HG03378 (cell line): Measurements from ENCODE around the gene TIGAR.

Source experiments
- ATAC-seq: cut with Tn5 transposase; IDR thresholded peaks from one replicate; pipeline ENCODE4 v1.9.1; 2021; ENCODE audit warnings: mild to moderate bottlenecking, moderate library complexity; ENCODE audit not compliant: unreplicated experiment

Gene TIGAR

GRCh38 chr12:4302881-4303280 lies 18.1 kb upstream of the TIGAR start:
- no peak for ATAC-seq

- no peak for ATAC-seq
Observed at GRCh38 chr12:4303750-4304149, 17.3 kb upstream of the TIGAR start.

DNA sequence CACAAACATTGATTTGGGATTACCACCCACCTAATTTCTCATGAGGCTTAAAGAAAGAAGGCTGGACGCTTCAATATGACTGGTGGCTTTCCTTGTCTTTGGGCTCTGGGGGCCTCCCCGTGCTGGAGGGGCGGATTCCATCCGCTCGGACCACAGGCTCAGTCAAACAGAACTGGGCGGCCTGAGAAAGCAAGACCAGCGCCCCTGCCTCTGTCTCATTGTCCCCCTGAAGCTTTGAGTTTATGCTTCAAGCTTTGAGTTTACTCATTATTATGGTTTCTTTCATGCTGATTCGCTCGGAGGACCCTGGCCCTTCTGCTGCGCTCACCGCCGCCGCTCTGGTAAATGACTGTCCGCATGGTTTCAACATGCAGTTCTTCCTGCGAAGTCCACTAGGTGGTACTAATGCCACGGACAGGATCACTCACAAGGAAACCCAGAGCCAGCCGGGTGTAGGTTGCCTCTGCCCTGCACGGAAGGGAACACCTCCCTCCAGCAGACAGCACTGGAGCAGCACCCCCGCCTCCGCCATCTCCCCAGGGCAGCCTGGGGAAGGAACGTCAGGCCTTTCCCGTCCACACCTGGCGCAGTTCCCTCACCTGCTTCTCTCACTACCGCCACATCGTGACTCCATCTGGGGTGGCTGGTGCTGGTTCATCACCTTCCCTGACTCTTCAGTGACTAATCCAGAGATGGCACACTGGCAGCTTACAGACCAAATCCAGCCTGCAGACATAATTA lies 13.2 kb upstream of the TIGAR start:
- no peak for ATAC-seq

DNA sequence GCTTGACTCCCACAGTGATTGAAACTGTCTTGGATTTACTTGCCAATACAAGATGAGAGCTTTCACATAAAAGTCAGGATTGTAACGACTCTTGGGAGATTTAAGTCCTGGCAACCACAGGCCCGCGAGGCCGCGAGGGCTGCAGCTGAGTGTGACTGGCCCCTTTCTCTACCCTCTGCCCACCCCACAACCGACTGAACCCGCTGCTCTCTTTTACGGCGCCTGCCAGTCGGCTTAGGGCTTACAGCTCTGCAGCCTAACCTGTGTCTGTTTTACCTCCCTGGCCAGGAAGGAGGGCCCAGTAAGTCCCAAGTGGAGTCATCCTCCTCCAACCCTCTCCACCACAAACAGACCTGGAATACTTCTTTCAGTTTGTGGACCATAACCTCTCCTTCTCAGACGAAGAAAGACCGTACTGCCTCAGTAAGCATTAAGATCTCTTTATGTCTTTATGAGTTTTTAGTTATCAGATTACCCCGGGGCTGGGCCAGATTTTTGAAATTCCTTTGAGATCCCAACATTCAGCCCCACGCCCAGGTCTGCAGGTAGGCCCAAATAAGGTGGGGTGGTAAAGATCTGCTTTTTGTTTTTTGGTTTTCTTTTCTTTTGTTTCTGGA lies 12.6 kb upstream of the TIGAR start:
- no peak for ATAC-seq

DNA sequence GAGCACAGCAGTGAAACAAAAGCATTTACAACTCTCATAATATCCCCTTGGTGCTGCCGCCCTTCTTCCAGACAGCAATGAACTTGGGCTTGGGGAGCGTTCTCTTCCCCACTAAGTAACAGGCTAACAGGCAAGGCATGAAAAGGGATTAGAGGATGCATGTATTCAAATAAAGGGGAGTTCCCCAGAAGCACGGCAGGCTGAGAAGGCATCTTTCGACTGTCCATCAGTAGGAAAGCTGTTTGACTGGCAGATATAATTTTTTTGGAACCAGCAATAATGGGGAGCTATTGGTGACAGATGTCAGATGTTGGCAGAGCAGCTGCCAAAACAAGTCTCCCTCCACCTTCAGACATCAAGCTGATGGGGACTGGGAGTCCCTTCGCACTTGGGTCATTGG lies 9.2 kb upstream of the TIGAR start:
- ATAC-seq: no peak

- ATAC-seq: no peak
Observed at GRCh38 chr12:4312251-4312650, 8.8 kb upstream of the TIGAR start.

- ATAC-seq: peak; percentile 46
Observed at GRCh38 chr12:4320497-4320852, 538 bp upstream of the TIGAR start.

DNA sequence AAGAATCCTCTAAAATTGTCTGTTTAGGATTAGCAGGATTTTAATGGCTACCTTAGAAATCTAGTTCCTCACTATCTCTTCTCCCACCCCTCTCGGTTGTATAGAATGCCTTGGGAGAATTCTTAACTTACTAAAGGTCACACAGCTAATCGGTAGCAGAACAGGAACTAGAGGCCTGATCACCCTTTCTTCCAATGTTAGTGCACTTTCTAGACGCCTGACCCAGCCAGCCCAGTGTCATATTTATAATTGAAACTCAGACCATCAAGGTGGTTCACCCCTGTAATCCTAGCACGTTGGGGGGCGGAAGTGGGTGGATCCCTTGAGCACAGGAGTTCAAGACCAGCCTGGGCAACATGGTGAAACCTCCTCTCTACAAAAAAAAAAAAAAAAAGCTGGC lies 1.7 kb downstream of the TIGAR start:
- ATAC-seq: no peak

- ATAC-seq: no peak
Observed at GRCh38 chr12:4323396-4323795, 2.4 kb downstream of the TIGAR start.

- ATAC-seq: no peak
Observed at GRCh38 chr12:4324366-4324765, 3.4 kb downstream of the TIGAR start.

- ATAC-seq: no peak
Observed at GRCh38 chr12:4325966-4326365, 5.0 kb downstream of the TIGAR start.

GRCh38 chr12:4327293-4327692 lies 6.3 kb downstream of the TIGAR start:
- no peak for ATAC-seq

GRCh38 chr12:4330203-4330602 lies 9.2 kb downstream of the TIGAR start:
- ATAC-seq: no peak

GRCh38 chr12:4331221-4331620 lies 10.2 kb downstream of the TIGAR start:
- ATAC-seq: no peak

DNA sequence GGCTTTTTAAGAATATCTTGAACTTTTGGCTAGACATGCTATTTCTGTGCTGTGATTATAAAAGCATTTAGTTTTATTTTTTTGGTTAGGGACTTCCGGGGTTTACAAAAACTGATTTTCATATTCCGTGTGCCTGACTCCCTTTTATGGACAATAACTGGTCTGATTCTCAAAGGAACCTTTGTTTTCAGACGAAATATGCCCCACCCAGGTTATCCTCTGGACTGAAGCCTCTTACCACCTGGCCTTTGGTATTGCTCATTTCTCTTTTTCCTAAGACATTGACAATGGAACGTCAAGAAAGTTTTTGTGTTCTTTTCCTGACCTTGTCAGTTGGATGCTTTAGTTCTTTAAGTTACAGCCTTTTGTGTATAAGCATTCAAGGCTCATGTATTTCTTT lies 10.8 kb downstream of the TIGAR start:
- no peak for ATAC-seq

GRCh38 chr12:4346931-4347330 lies 25.9 kb downstream of the TIGAR start:
- no peak for ATAC-seq

DNA sequence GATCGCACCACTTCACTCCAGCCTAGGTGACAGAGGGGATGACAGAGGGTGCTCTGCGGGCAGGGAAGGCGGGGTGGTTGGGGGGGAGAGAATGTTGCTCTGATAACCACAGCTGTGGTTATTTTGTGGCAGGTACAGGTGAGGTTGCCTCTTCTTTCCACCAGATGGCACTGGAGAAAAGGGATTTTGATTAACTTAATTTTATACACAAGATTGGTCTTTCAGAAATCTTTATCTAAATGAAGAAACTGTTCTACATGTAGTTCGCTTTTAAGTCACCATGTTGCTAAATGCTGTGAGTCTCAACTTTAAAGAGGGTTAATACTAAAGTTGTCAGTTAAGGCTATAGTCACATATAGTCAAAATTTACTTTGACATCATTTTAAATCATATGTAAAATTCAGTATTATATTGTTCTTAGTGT lies 32.8 kb downstream of the TIGAR start:
- ATAC-seq: no peak

DNA sequence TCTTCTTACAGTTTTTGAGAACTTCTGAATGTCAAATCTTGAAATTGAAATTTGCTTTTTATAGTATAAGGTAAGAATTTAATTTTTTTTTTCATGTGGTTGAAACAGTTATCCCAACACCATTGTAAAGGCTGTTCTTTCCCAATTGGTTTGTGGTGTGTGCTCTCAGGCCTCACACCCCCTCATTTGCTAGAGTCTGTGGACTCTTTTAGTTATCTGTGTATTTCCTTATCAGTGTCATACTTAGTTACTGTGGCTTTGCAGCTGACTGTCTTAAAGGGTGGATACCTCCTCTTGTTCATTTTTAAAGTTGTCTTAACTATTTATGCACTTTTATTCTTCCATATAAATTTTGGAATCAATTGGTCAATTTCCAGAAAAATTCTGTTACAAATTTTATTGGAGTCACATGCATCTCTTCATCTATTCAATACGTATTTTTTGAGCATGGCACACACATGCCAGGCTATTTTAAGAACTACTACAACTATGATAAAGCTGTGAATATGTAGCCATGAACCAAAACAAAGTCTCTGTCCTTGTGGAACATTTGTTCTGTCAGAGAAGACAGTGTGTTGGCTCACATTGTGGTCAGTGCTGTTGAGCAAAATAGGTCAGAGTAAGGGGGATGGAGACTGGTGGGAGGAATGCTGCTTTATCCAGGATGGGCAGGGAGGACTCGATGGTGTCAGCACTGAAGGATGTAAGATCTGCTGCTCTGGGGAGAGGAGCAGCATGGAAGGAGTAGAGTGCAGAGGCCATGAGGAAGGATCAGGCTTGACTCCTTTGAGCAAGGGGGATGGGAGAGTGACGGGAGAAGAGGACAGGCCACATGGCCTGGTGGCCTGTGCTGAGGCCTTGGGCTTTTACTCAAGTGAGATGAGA lies 34.4 kb downstream of the TIGAR start:
- ATAC-seq: no peak

- no peak for ATAC-seq
Observed at GRCh38 chr12:4356041-4356327, 35.0 kb downstream of the TIGAR start.

DNA sequence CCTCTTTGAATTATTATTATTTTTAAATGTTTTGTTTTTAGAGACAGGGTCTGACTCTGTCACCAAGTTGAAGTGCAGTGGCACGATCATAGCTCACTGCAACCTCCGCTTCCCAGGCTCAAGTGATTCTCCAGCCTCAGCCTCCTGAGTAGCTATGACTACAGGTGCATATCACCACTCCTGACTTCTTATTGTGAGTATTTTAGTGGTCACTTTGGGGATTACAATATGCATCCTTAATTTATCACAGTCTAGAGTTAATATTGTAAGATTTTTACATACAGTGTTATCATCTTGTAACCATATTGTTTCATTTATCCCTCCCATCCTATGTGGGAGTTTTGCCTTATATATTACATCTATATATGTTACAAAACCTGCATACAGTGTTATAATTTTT lies 45.1 kb downstream of the TIGAR start:
- ATAC-seq: no peak

GRCh38 chr12:4369548-4369947 lies 48.5 kb downstream of the TIGAR start:
- ATAC-seq: no peak

DNA sequence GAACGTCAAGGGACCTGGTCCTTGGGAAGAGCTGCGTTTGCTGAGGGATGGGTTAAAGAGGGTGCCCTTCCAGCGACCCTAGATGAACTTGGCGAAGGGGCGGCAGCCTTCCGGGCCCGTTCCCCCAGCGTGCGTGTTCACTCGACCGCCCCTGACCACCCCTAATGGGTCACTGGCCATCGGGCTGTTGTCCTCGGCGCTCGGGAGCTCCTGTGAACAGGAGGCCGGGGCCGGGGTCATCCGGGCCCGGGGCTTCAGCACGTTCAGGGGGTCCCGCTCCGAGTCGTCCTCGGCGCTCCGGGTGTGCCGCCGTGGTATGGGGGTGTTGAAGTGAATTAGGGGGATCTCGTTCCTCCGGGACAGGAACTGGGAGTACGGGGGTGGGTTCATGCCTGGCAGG lies 49.3 kb downstream of the TIGAR start:
- ATAC-seq: no peak
